WTC11 (cell line): Measurements from ENCODE around the gene SAMD3. TPM values are rescaled to one million over a fixed set of nuclear protein-coding genes. Genes with fewer than 3 reads are reported as not detected.

Source experiments
- ATAC-seq: fragments of 200-7000 bp; cut with Tn5 transposase; 2 replicates; pipeline ENCODE4 v1.10.0; 2021; ENCODE audit warnings: mild to moderate bottlenecking, moderate library complexity
- CTCF ChIA-PET: fragments of 300-600 bp; sonication (Branson Sonifier 250); formaldehyde crosslinking; loops from one replicate; lab custom pipeline; 2021; ENCODE audit warnings: antibody characterized with exemption; lab: Charles Lee
- POLR2A ChIA-PET: fragments of 350-600 bp; sonication (Branson Sonifier 250); formaldehyde crosslinking; loops from one replicate; lab custom pipeline; 2021; ENCODE audit warnings: antibody characterized with exemption; lab: Charles Lee
- DNase-seq: peaks from one replicate; pipeline ENCODE4 v3.0.0; 2021; ENCODE audit warnings: low spot score
- H3K27ac Mint-ChIP-seq: 2 replicates; pipeline ENCODE4 v1.8.0; 2021; ENCODE audit warnings: mixed read lengths
- H3K27me3 Mint-ChIP-seq: 2 replicates; pipeline ENCODE4 v1.8.0; 2021; ENCODE audit warnings: low read depth, mild to moderate bottlenecking, moderate library complexity, mixed read lengths
- H3K36me3 Mint-ChIP-seq: 2 replicates; pipeline ENCODE4 v1.8.0; 2021; ENCODE audit warnings: mixed read lengths
- H3K4me1 Mint-ChIP-seq: 2 replicates; pipeline ENCODE4 v1.8.0; 2022; ENCODE audit warnings: mixed read lengths
- H3K4me3 Mint-ChIP-seq: 2 replicates; pipeline ENCODE4 v1.8.0; 2021; ENCODE audit warnings: mild to moderate bottlenecking, moderate library complexity, mixed read lengths
- H3K9me3 Mint-ChIP-seq: 2 replicates; pipeline ENCODE4 v1.8.0; 2021; ENCODE audit warnings: mixed read lengths
- ATF1 ChIP-seq: sonication (generic); formaldehyde crosslinking; IDR thresholded peaks from 2 replicates; pipeline ENCODE4 v1.8.1; 2023; ENCODE audit warnings: mild to moderate bottlenecking, moderate library complexity, missing genetic modification reagents
- ELF4 ChIP-seq: sonication (generic); formaldehyde crosslinking; IDR thresholded peaks from 2 replicates; pipeline ENCODE4 v1.8.1; 2022; ENCODE audit warnings: low read depth, mild to moderate bottlenecking, moderate library complexity, missing genetic modification reagents
- ESRRA ChIP-seq: sonication (generic); formaldehyde crosslinking; IDR thresholded peaks from 2 replicates; pipeline ENCODE4 v1.8.1; 2022; ENCODE audit warnings: mild to moderate bottlenecking, missing genetic modification reagents, borderline replicate concordance
- ETV6 ChIP-seq: sonication (generic); formaldehyde crosslinking; IDR thresholded peaks from 2 replicates; pipeline ENCODE4 v1.8.1; 2022; ENCODE audit warnings: mild to moderate bottlenecking, missing genetic modification reagents
- FOXJ3 ChIP-seq: sonication (generic); formaldehyde crosslinking; IDR thresholded peaks from 2 replicates; pipeline ENCODE4 v1.9.0; 2021; ENCODE audit warnings: missing genetic modification reagents, mild to moderate bottlenecking, borderline replicate concordance
- GABPB1 ChIP-seq: sonication (generic); formaldehyde crosslinking; IDR thresholded peaks from 2 replicates; pipeline ENCODE4 v1.8.1; 2023; ENCODE audit warnings: mild to moderate bottlenecking, missing genetic modification reagents
- HMGA2 ChIP-seq: fragments of 250-450 bp; sonication (Bioruptor Pico); IDR thresholded peaks from 2 replicates; pipeline ENCODE4 v1.4.0; 2021; ENCODE audit warnings: mild to moderate bottlenecking, moderate library complexity
- JAZF1 ChIP-seq: fragments of 250-450 bp; sonication (Bioruptor Pico); IDR thresholded peaks from 2 replicates; pipeline ENCODE4 v1.9.0; 2021; ENCODE audit warnings: moderate library complexity, mild to moderate bottlenecking, inconsistent platforms
- JUN ChIP-seq: sonication (generic); formaldehyde crosslinking; IDR thresholded peaks from 2 replicates; pipeline ENCODE4 v1.8.0; 2023; ENCODE audit warnings: mild to moderate bottlenecking, missing genetic modification reagents
- MXD4 ChIP-seq: fragments of 250-450 bp; sonication (Bioruptor Pico); IDR thresholded peaks from 2 replicates; pipeline ENCODE4 v1.8.0; 2021; ENCODE audit warnings: mild to moderate bottlenecking, moderate library complexity, borderline replicate concordance
- NFYB ChIP-seq: sonication (generic); formaldehyde crosslinking; conservative IDR thresholded peaks from 2 replicates; pipeline ENCODE4 v1.8.0; 2022; ENCODE audit warnings: low read depth, missing genetic modification reagents
- NR2C2 ChIP-seq: sonication (generic); formaldehyde crosslinking; IDR thresholded peaks from 2 replicates; pipeline ENCODE4 v1.8.0; 2022; ENCODE audit warnings: mild to moderate bottlenecking, missing genetic modification reagents
- PRRX2 ChIP-seq: fragments of 250-450 bp; sonication (Bioruptor Pico); IDR thresholded peaks from 2 replicates; pipeline ENCODE4 v1.8.0; 2021; ENCODE audit warnings: mild to moderate bottlenecking
- RELA ChIP-seq: sonication (generic); formaldehyde crosslinking; IDR thresholded peaks from 2 replicates; pipeline ENCODE4 v1.8.1; 2022; ENCODE audit warnings: missing genetic modification reagents, mild to moderate bottlenecking, borderline replicate concordance
- RORB ChIP-seq: fragments of 250-450 bp; sonication (Bioruptor Pico); IDR thresholded peaks from 2 replicates; pipeline ENCODE4 v1.9.0; 2021; ENCODE audit warnings: mild to moderate bottlenecking
- SMAD4 ChIP-seq: sonication (generic); formaldehyde crosslinking; IDR thresholded peaks from 2 replicates; pipeline ENCODE4 v1.8.0; 2022; ENCODE audit warnings: mild to moderate bottlenecking, missing genetic modification reagents
- SOX15 ChIP-seq: fragments of 250-450 bp; sonication (Bioruptor Pico); IDR thresholded peaks from 2 replicates; pipeline ENCODE4 v1.9.0; 2021; ENCODE audit warnings: mild to moderate bottlenecking
- TEAD4 ChIP-seq: sonication (generic); formaldehyde crosslinking; IDR thresholded peaks from 2 replicates; pipeline ENCODE4 v1.8.0; 2022; ENCODE audit warnings: mild to moderate bottlenecking, missing genetic modification reagents
- ZNF232 ChIP-seq: sonication (generic); formaldehyde crosslinking; IDR thresholded peaks from 2 replicates; pipeline ENCODE4 v1.8.0; 2022; ENCODE audit warnings: mild to moderate bottlenecking, missing genetic modification reagents
- ZNF423 ChIP-seq: fragments of 250-450 bp; sonication (Bioruptor Pico); IDR thresholded peaks from 2 replicates; pipeline ENCODE4 v2.1.2; 2022; ENCODE audit warnings: mild to moderate bottlenecking, moderate library complexity
- total RNA-seq: library from RNA; stranded (reverse); gene quantifications from 3 replicates; pipeline ENCODE4 v1.2.3, GENCODE V29; 2021
- TF ChIP-seq, protein P1 (sequence below): sonication (generic); formaldehyde crosslinking; IDR thresholded peaks from 2 replicates; pipeline ENCODE4 v1.8.0; 2023; ENCODE audit warnings: mild to moderate bottlenecking, missing genetic modification reagents
- TF ChIP-seq, protein P2 (sequence below): sonication (generic); formaldehyde crosslinking; IDR thresholded peaks from 2 replicates; pipeline ENCODE4 v1.8.0; 2022; ENCODE audit warnings: mild to moderate bottlenecking, missing genetic modification reagents
- TF ChIP-seq, protein P3 (sequence below): fragments of 250-450 bp; sonication (Bioruptor Pico); IDR thresholded peaks from 2 replicates; pipeline ENCODE4 v2.1.2; 2022; ENCODE audit warnings: mild to moderate bottlenecking, moderate library complexity
- TF ChIP-seq, protein P4 (sequence below): sonication (generic); formaldehyde crosslinking; IDR thresholded peaks from 2 replicates; pipeline ENCODE4 v1.8.1; 2023; ENCODE audit warnings: mild to moderate bottlenecking, missing genetic modification reagents, moderate library complexity

The SAMD3 gene
- total RNA-seq, 1 experiment from 2014 or later, result 1.2 TPM

DNA sequence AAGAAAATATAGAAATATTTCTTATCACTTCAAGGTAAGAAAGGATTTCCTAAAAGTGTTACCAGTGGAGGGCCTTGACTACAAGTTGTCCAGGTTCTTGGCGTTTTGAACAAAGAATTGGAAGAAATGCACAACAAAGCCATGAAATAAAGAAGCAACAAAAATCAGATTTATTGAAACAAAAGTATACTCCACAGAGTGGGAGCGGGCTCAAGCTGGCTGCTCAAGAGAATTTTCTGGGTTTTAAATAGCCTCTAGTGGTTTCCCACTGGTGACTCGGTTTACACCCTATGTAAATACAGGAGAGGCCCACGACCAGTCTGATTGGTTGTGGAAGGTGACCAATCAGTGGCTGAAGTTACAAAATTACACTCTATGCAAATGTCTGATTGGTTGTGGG is 64.2 kb downstream of the SAMD3 start (continued):
- TF ChIP-seq, protein P1, sequence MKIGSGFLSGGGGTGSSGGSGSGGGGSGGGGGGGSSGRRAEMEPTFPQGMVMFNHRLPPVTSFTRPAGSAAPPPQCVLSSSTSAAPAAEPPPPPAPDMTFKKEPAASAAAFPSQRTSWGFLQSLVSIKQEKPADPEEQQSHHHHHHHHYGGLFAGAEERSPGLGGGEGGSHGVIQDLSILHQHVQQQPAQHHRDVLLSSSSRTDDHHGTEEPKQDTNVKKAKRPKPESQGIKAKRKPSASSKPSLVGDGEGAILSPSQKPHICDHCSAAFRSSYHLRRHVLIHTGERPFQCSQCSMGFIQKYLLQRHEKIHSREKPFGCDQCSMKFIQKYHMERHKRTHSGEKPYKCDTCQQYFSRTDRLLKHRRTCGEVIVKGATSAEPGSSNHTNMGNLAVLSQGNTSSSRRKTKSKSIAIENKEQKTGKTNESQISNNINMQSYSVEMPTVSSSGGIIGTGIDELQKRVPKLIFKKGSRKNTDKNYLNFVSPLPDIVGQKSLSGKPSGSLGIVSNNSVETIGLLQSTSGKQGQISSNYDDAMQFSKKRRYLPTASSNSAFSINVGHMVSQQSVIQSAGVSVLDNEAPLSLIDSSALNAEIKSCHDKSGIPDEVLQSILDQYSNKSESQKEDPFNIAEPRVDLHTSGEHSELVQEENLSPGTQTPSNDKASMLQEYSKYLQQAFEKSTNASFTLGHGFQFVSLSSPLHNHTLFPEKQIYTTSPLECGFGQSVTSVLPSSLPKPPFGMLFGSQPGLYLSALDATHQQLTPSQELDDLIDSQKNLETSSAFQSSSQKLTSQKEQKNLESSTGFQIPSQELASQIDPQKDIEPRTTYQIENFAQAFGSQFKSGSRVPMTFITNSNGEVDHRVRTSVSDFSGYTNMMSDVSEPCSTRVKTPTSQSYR (CRISPR knock-in tag), result no peak
- no peak for TF ChIP-seq FOXJ3
- no peak for TF ChIP-seq JAZF1

DNA sequence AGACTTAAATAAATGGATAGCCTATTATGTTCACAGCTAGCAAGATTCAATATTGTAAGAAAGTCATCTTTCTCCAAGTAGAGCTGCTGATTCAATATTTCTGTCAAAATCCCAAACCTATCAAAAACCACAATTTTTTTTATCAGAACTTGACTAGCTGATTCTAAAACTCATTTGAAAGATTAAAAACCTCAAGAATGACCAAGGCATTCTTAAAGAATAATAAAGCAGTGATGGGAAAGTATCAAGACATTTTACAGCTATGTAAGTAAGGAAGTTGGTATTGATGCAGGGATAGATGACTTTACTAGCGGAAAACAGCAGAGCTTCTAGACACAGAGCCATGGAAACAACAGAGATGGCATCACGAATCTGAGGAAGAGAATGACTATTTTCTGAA is 64.7 kb downstream of the SAMD3 start:
- no peak overlapping the region for H3K27ac Mint-ChIP-seq
- ChIA-PET CTCF (no interaction called here), POLR2A (no interaction called here)
- ATAC-seq (no peak), DNase-seq (no peak)
- peaks cover 15% of the 10 kb centered on the region for H3K36me3 Mint-ChIP-seq
- no peak for TF ChIP-seq RELA (CRISPR knock-in tag)
- no peak for TF ChIP-seq ETV6 (CRISPR knock-in tag)
- no peak for TF ChIP-seq NR2C2 (CRISPR knock-in tag)
- TF ChIP-seq, protein P2, sequence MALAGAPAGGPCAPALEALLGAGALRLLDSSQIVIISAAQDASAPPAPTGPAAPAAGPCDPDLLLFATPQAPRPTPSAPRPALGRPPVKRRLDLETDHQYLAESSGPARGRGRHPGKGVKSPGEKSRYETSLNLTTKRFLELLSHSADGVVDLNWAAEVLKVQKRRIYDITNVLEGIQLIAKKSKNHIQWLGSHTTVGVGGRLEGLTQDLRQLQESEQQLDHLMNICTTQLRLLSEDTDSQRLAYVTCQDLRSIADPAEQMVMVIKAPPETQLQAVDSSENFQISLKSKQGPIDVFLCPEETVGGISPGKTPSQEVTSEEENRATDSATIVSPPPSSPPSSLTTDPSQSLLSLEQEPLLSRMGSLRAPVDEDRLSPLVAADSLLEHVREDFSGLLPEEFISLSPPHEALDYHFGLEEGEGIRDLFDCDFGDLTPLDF, result no peak
- TF ChIP-seq ZNF423 (CRISPR knock-in tag), result no peak
- TF ChIP-seq ESRRA (CRISPR knock-in tag), result no peak
- no peak for TF ChIP-seq NFYB (CRISPR knock-in tag)
- no peak for TF ChIP-seq ATF1 (CRISPR knock-in tag)
- no peak for TF ChIP-seq GABPB1 (CRISPR knock-in tag)
- TF ChIP-seq PRRX2 (CRISPR knock-in tag), result no peak
- no peak for TF ChIP-seq SOX15 (CRISPR knock-in tag)
- no peak for TF ChIP-seq JUN (CRISPR knock-in tag)
- TF ChIP-seq ZNF232 (CRISPR knock-in tag), result no peak
- no peak for TF ChIP-seq MXD4 (CRISPR knock-in tag)
- TF ChIP-seq, protein P3, sequence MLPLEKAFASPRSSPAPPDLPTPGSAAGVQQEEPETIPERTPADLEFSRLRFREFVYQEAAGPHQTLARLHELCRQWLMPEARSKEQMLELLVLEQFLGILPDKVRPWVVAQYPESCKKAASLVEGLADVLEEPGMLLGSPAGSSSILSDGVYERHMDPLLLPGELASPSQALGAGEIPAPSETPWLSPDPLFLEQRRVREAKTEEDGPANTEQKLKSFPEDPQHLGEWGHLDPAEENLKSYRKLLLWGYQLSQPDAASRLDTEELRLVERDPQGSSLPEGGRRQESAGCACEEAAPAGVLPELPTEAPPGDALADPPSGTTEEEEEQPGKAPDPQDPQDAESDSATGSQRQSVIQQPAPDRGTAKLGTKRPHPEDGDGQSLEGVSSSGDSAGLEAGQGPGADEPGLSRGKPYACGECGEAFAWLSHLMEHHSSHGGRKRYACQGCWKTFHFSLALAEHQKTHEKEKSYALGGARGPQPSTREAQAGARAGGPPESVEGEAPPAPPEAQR (CRISPR knock-in tag), result no peak
- TF ChIP-seq ELF4 (CRISPR knock-in tag), result no peak
- TF ChIP-seq RORB, result no peak
- TF ChIP-seq, protein P4, sequence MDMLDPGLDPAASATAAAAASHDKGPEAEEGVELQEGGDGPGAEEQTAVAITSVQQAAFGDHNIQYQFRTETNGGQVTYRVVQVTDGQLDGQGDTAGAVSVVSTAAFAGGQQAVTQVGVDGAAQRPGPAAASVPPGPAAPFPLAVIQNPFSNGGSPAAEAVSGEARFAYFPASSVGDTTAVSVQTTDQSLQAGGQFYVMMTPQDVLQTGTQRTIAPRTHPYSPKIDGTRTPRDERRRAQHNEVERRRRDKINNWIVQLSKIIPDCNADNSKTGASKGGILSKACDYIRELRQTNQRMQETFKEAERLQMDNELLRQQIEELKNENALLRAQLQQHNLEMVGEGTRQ (CRISPR knock-in tag), result no peak
- peaks cover 17% of the 10 kb centered on the region for H3K9me3 Mint-ChIP-seq
- peaks cover 6% of the 10 kb centered on the region for H3K4me1 Mint-ChIP-seq
- no peaks in the 10 kb centered on the region for H3K27me3 Mint-ChIP-seq
- H3K4me3 Mint-ChIP-seq, result no peak overlapping the region

DNA sequence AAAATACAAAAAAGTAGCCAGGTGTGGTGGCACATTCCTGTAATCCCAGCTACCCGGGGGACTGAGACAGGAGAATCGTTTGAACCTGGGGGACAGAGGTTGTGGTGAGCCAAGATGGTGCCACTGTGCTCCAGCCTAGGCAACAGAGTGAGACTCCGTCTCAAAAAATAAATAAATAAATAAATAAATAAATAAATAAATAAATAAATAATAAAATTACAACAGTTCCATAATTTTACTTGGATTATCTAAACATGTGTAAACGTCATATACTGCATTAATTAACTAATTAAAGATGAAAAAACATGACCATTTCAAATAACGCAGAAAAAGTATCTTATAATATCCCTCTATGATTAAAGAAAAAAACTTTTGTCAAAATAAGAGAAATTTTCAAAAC is 65.8 kb downstream of the SAMD3 start:
- ATAC-seq, result no peak
- peaks cover 15% of the 10 kb centered on the region for H3K36me3 Mint-ChIP-seq

More for the DNA sequence above, 65.8 kb downstream of the SAMD3 start:
- POLR2A ChIA-PET, result no interaction called here
- no peak overlapping the region for H3K27ac Mint-ChIP-seq
- CTCF ChIA-PET, result no interaction called here
- 0 out of 2 replicates have a peak, but pooled peaks have one; percentile 17 for TF ChIP-seq HMGA2 (CRISPR knock-in tag)
- no peak for TF ChIP-seq TEAD4 (CRISPR knock-in tag)
- TF ChIP-seq SMAD4 (CRISPR knock-in tag), result no peak
- TF ChIP-seq, all 79 proteins: peak for 1
- no peaks in the 10 kb centered on the region for H3K27me3 Mint-ChIP-seq
- H3K4me3 Mint-ChIP-seq, result no peak overlapping the region
- no peak for DNase-seq
- peaks cover 17% of the 10 kb centered on the region for H3K9me3 Mint-ChIP-seq
- H3K4me1 Mint-ChIP-seq, result peaks cover 11% of the 10 kb centered on the region
